ENCODE results near the gene HMGN2.

HMGN2 gene
- long read RNA-seq, donor 1, transcript HMGN2-205 (5 exons, 952 nt): minor isoform, 8 of 594 reads
- long read RNA-seq, donor 1, transcript HMGN2-201 (6 exons, 1,191 nt): major isoform, 437 of 594 reads
- long read RNA-seq, donor 1, partial matches to known transcripts: 88 of 594 reads
- long read RNA-seq, donor 1, other reads (novel, unspliced or antisense): 49 of 594 reads
- long read RNA-seq, donor 2, transcript HMGN2-201 (6 exons, 1,191 nt): major isoform, 328 of 401 reads
- long read RNA-seq, donor 2, partial matches to known transcripts: 54 of 401 reads
- long read RNA-seq, donor 2, other reads (novel, unspliced or antisense): 15 of 401 reads
- long read RNA-seq, donor 3, transcript HMGN2-205 (5 exons, 952 nt): minor isoform, 5 of 392 reads
- long read RNA-seq, donor 3, transcript HMGN2-201 (6 exons, 1,191 nt): major isoform, 186 of 392 reads
- long read RNA-seq, donor 3, partial matches to known transcripts: 191 of 392 reads
- long read RNA-seq, donor 3, other reads (novel, unspliced or antisense): 5 of 392 reads
- long read RNA-seq, donor 4, transcript HMGN2-205 (5 exons, 952 nt): minor isoform, 7 of 779 reads
- long read RNA-seq, donor 4, transcript HMGN2-201 (6 exons, 1,191 nt): major isoform, 334 of 779 reads
- long read RNA-seq, donor 4, partial matches to known transcripts: 423 of 779 reads
- long read RNA-seq, donor 4, other reads (novel, unspliced or antisense): 10 of 779 reads
- long read RNA-seq, donor 5, transcript HMGN2-205 (5 exons, 952 nt): minor isoform, 8 of 593 reads
- long read RNA-seq, donor 5, transcript HMGN2-201 (6 exons, 1,191 nt): major isoform, 490 of 593 reads
- long read RNA-seq, donor 5, partial matches to known transcripts: 50 of 593 reads
- long read RNA-seq, donor 5, other reads (novel, unspliced or antisense): 43 of 593 reads
- long read RNA-seq, donor 6, transcript HMGN2-201 (6 exons, 1,191 nt): major isoform, 358 of 446 reads
- long read RNA-seq, donor 6, transcript HMGN2-205 (5 exons, 952 nt): minor isoform, 7 of 446 reads
- long read RNA-seq, donor 6, partial matches to known transcripts: 54 of 446 reads
- long read RNA-seq, donor 6, other reads (novel, unspliced or antisense): 22 of 446 reads
- long read RNA-seq, donor 7, transcript HMGN2-209 (2 exons, 1,496 nt): minor isoform, 5 of 813 reads
- long read RNA-seq, donor 7, transcript HMGN2-205 (5 exons, 952 nt): minor isoform, 7 of 813 reads
- long read RNA-seq, donor 7, transcript HMGN2-201 (6 exons, 1,191 nt): major isoform, 650 of 813 reads
- long read RNA-seq, donor 7, partial matches to known transcripts: 82 of 813 reads
- long read RNA-seq, donor 7, other reads (novel, unspliced or antisense): 61 of 813 reads
- long read RNA-seq, donor 8, transcript HMGN2-209 (2 exons, 1,496 nt): minor isoform, 5 of 485 reads
- long read RNA-seq, donor 8, transcript HMGN2-201 (6 exons, 1,191 nt): major isoform, 397 of 485 reads
- long read RNA-seq, donor 8, partial matches to known transcripts: 33 of 485 reads
- long read RNA-seq, donor 8, other reads (novel, unspliced or antisense): 43 of 485 reads

DNA sequence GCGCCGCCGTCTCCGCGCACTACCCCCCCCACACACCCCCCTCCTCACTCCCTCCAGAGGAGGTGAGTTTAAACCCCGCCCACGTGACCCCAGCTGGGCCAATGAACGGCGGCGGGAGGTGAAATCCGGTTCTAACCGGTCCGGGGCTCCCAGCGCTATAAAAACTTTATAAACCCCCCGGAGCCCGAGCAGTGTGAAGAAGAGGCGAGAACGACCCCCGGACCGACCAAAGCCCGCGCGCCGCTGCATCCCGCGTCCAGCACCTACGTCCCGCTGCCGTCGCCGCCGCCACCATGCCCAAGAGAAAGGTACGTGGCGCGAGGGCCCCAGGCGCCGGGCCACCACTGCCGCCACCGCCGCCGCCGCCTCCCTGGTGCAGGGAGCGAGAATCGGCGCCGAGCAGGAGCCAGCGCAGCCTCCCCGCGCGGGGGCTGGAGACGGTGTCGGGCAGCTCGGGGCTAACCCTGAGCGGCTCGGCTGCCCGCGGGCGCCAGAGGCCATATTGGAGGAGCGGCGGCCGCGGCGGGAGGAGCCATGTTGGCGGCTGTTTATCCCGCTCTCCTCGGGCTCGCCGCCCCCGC, at the start of gene HMGN2:
Gene HMGN2, plus strand, starts transcription at position 121 of the 581 bp plus-strand sequence. Its CDS starts 173 bp downstream, at position 294.
- DNase-seq: peak; percentile 94

DNA sequence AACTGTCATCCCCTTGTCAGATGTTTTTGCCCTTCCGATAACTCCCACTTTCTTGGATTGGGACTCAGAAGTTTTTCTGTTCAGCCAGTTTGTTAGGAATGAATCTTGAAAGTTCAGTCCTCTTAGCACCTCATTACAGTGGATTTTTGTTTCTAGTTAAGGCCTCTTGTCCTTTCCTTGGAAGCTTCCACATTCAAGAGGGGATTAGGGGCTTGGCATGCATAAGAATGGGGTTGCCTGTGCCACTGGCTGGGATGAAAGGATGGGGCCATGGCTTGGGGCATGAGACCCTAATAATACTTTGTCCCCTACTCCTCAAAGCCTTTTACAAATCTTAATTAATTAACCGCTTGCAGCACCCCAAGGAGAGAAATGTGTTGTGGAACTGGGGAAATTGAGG, 42.5 kb upstream of the HMGN2 start:
- no peak for DNase-seq

DNA sequence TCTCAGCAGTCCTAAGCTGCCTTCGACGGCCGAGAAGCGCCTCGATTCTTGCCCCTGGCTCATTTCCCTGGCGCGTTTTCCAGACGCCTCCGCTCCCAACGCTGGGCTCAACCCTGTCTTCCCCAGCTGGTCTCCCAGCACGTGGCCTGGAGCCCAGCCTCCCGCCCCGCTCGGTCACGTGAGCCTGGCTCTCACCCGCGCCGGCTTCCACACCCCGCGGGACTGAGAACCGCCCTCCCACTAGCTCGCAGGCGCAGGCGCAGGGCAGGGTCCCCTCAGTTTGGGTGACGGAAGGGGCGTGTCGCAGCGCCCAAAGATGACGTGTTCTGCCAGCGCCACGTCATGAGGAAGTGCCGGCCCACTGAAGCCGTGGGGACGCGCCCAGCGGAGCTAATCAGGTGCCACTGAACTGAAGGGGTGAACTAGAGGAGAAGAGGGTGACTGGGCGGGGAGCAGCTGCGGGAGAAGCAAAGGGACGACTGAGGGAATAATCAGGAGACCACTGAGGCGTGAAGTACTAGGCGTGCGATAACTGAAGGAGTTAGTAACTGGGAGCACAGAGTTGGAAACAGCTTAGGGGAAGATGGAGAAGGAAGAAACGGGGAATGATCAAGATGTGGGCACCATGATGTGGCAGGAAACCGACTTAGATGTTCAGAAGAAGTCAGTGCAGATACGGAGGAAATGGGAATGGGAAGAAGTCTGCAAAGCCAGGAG, 40.1 kb upstream of the HMGN2 start, which contains the start of gene DHDDS:
Gene DHDDS, plus strand, starts transcription at position 343 of the 717 bp plus-strand sequence. CDS start 625 bp downstream, outside the sequence.
- DNase-seq: peak; percentile 95

DNA sequence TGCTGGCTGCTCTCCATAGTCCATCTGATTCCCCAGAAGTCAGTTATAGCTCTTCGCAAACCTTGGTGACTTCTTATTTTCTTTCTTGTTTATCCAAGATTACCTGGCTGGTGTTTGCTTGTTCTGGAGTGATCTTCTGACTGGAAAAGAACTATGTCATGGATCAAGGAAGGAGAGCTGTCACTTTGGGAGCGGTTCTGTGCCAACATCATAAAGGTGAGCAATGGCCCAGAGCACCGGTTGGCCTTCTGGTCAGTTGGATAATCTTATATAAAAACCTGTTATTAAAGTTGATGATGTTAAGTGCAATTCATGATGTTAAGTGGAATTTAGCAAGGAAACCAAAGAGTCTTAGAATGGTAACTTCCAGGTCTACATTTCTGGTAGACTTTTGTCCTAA, 39.4 kb upstream of the HMGN2 start:
- no peak for DNase-seq

DNA sequence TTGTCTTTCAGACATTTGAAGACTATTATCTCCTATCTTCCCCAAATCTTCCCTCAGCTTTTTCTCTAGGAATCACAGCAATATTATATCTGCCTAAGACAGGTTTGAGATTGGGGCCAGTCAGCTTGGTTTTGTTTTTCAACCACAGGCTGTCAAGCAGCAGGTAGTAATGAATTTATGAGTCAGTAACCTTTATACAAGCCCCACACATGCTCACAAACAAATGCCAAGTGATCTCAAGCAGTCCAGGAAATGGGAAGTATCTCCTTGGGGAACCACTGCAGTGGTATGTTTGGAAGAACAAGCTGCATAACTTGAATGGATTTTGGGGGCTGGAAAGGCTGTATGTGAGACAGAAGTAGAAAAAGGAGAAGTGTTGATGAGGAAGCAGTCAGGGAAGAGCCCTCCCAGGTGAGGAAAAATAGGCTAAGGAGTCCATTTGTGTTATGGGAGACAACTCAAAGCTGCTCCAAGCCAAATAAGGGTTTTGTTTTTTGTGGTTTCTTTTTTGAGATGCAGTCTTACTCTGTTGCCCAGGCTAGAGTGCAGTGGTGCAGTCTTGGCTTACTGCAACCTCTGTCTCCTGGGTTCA, 38.0 kb upstream of the HMGN2 start:
- no peak for DNase-seq

DNA sequence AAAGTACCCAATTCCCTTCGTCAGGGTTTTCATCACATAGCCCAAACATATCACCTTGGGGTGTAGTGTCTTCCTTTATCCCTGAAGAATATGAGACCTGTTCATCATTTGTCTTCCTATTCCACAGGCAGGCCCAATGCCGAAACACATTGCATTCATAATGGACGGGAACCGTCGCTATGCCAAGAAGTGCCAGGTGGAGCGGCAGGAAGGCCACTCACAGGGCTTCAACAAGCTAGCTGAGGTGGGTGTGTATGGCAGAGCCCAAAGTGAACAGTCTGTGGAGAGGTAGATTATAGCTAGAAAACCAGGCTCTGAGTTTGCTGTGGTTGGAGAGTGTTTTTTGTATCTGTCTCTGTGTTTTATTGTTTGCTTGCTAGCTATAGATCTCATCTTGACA, 34.2 kb upstream of the HMGN2 start:
- DNase-seq: no peak

DNA sequence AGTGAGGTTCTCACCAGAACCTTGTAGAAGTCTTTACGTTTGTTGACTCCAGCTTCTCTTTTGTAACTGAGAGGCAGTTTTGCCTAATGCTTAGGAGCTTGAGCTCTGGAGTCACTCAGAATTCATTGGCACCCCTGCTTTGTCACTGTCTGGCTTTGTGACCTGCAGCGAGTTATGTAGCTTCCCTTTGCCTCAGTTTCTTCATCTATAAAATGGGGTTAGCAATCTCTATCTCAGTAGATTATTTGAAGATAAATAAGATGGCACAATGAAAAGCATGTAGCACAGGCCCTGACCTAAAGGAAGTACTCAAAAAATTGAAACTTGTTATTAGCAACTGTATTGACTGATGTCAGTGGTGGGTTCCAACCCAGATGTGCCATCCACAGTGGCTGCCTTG, 32.0 kb upstream of the HMGN2 start:
- DNase-seq: no peak

DNA sequence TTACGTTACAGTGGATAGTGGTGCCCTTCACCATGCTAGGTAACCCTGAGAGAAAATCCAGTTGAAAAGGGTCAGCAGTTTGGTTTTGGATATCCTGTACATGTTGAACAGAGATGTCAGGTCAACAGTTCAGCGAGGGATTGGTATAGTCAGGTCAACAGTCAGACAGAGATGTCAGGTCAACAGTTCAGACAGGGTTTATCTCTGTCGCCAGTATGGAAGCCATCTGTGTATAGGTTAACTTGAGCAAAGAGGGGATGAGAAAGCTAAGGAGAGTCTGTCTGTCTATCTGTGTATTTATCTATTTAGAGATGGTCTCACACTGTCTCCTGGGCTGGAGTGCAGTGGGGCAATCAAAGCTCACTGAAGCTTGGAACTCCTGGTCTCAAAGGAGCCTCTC, 22.4 kb upstream of the HMGN2 start:
- no peak for DNase-seq

DNA sequence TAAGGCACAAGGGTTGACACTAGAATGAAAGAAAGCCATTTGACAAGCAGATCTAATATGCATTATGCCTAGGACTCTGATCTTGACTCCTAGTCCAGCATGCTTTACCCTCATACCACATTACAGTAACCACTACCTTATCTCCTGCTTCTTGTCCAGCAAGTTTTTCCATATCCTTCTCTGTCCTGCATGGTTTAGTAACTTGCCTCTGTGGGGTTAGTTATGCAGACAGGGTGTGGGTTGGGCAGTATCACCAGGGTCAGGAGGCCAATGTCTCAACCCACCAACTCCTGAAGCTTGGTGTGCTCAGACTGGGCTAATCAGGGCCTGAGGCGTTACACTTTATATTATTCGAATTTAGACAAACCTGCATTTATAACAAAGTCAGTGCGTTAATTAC, 21.3 kb upstream of the HMGN2 start:
- no peak for DNase-seq

DNA sequence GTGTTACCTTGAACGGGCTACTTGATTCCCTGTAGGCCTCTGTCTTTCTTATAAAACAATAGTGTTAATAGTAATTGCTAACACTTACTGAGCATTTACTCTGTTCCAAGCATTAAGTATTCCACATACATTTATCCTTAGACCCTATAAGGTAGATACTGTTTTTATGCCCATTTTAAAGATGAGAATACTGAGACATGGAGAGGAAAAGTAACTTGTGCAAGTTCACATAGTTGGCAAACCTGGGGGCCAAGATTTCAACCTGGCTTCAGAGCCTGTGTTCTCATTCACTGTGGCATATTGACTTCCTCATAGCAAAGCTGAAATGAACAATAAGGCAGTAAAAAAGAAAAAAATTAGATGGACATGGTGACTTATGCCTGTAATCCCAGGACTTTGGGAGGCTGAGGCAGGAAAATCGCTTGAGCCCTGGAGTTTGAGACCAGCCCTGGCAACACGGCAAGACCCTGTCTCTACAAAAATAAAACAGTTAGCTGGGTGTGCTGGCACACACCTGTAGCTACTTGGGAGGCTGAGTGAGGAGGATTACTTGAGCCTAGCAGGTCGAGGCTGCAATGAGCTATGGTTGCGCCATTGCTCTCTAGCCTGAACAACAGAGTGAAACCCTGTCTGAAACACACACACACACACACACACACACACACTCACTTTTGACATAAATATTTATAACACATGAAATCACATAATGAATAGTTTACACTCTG, 19.6 kb upstream of the HMGN2 start:
- DNase-seq: no peak

DNA sequence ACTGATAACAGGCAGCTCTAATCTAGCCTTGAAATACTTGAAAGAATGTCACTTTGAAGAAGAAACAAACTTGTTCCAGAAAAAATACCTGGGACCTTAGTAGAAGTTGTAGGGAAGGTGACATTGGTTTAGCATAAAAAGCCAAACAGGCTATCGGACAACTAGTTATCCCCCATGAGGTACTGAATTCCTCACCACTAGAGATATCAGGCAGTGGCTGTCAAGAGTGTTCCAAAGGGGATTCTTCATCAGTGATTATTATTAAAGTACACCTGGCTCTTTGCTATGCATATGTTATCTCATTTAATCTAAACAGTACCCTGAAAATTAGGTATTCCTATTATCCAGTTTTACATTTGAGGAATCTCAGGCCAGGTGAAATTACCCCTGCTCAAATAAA, 13.1 kb upstream of the HMGN2 start:
- no peak for DNase-seq

DNA sequence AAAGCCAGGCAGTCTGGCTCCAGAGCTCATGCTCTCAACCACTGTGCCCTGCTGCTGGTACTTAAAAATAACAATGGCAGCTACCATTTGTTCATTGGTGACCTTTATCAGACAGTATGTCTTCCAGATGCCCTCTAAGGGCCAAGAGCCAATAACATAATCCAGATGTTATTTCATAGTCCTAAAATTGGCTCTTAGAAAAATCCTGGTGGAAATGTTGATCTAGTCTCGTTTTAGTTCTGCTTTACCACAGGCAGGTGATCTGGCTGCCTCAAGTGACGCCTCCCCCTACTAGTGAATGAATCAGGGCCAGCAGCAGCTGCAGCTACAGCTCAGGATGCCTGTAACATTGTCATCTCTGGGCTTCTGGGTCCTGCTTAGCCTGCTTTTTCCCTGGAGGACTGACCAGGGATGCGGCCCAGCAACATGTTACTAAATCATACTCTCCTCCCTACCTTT, 12.6 kb upstream of the HMGN2 start:
- DNase-seq: no peak

DNA sequence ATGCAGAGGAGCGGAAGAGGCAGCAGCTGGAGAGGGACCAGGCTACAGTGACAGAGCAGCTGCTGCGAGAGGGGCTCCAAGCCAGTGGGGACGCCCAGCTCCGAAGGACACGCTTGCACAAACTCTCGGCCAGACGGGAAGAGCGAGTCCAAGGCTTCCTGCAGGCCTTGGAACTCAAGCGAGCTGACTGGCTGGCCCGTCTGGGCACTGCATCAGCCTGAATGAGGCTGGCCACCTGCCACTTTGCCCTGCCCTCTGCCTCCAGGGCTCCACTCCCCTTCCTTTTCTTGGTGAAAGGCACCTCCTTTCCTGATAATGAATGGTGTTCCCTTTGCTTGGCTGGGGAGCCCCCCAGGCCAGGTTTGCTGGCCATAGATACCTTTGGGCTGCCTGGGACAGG, 3.3 kb upstream of the HMGN2 start:
- DNase-seq: no peak

DNA sequence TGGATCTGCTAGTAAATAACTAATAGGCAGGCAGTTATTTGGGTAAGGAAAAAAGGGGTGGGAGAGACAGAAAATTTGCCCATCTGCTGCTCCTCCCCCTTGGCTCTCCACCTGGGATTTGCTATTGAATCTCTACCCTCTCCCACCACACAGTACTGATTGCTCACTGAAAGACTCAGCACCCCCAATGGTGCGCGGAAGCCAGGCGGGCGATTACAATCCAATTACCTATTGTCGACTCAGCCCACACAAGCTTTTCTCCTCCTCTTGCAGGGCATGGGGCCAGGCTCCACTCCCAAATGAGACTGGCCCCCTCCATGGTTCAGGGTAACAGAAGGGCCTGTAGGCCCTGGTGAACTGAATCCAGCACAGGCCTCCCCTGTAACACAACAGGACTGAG, 2.7 kb upstream of the HMGN2 start:
- no peak for DNase-seq

DNA sequence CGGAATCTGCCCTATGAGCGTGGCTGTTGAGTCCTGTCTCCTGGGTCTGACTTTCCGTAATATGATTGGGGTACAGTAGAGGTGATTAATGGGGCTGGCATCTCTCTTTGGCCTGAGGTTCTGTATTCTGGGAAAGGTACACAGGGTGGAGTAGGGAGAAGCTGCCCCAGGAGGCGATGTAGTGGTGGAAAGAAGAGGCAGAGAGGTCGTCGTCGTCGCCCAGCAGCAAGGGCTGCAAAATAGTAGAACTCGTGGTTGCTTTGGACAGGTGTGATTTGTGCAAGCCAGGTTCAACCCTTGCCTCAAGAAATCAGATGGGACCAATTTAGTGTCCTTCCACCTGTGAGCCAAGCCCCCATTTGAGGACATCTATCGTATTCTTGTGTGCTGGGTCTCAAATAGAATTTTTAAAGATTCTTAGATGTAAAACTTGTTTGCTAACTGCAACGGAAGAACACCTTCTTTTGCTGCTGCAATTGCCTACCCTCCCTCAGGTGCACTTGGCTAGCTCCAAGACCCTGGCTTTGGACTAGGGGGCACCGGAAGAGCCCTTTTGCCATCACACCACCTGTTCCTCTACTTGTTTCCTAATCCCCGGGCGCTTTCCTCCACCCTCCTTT, 1.3 kb upstream of the HMGN2 start:
- DNase-seq: no peak

DNA sequence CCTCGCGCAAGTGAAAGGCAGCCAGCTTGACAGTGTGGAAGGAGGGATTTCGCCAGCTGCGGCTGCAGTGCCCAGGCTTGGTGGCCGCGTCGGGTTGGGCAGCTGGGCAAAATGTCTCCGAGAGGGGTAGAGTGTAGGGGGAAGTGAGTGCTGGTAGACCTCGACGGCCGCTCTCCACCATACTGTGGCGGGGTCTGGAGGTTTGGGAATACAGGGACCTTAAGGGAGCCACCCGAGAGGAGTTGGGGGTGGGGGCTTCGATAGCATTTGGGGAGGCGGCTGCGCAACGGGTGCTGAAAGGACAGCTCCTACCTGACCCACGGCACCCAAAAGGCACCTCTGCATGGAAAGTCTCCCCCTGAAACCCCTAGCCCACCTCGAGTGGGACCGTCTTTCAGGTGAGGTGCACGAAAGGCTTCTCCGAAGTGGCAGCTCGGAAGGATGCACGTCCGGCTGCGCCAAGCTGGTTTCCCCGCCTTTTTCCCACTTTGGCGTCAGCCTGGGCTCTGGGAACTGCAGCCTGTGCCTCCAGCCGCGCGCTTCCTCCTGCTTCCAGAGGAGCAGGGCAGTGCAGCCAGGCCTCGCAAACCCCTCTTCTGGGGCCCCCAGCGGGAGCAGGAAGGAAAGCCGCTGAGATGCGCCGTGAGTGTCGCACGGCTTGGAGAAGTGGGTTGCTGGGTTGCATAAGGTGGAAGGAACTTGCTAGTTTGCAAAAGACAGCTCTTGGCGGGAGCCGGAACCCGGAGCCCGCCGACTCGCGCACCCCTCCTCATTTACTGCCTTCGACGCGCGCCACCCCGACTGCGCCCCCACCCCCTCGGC, 531 bp upstream of the HMGN2 start:
- peak; percentile 89 for DNase-seq

DNA sequence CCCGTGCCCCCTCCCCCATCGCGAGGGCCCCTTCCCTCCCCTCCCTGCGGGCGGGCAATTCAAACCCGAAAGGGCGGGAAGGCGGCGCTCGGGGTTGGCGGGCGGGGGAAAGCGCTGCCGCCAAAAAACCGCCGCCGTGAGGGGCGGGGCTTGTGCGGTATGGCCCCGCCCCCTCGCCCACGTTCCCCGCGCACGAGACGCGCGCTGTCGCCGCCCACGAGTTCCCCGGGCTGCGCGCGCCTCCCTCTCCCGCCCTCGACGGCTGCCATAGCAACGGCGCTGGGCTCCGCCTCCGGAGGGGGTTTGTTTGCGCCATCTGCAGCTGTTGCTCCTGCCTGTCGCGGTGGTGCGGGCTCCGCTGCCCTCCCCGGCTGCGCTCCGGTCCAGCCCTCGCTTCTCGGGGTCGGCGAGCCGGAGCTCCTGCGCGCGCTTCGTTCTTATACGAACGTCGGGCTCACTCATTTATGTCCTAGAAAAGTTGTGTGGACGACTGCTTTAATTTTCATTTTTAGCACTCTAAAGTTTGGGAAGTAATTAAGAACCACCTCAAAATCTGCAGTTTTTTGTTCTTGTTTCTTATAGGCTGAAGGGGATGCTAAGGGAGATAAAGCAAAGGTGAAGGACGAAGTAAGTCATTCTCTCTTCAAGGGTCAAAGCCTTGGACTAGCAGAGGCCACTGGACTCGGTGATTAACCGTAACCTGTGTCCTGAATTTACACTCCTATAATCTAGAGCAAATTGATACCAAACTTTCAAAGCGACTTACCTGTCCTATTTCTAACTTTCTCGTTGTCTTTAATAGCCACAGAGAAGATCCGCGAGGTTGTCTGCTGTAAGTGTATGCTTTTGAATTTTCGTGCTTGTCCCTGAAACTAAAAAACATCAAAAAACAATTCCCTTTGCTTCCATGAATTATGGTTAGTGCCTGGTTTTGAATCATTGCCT, 933 bp downstream of the HMGN2 start:
- peak; percentile 90 for DNase-seq
